NCI-H2081 treated with DMSO at 0.1 percent for 48 hours (cell line): ENCODE data around the gene IDE.
"Not testable (repeated sequence)": the region's sequence is repeated elsewhere in the genome, so short reads cannot be mapped to it uniquely, and the experiment has no call there.

Experiments used
- DNase-seq: peaks from one replicate; lab custom pipeline; 2025; lab: John Stamatoyannopoulos, UW

IDE gene

DNA sequence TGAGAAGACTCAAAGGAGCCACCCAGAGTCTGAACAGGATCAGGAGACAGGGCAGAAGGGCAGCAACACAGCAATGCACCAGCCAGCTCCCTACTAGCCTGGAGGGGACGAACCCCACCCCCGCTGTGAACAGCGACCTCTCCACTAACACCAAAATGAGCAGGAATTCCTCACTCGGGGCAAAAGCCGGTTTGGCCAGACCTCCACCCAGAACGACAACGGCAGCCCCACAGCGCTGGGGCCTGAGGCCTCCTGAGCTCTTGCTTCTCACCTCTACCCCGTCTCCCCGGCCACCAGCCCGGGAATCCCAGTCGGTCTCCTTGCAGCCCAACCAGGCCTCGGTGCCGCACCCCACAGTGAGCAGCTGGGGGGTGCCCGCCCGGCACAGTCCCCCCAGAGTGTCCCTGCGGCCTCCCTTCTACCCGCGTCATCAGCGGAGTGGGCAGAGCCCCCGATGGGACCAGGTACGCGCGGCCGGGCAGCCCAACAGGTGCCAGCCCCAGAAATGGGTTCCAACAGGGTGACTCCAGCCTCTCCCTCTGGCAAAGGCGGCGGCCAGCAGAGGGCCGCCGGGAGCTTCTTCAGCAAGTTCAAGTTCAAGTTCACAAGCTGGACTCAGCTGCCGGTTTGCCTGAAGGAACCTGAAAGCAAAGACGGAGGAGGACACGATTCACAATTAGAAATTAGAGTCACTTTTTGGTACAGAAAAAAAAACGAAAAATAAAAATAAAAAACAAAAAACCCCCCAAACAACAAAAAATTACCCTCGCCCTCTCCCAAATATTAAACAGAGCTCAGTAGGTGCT is 153.9 kb downstream of the IDE start:
- no peak for DNase-seq

DNA sequence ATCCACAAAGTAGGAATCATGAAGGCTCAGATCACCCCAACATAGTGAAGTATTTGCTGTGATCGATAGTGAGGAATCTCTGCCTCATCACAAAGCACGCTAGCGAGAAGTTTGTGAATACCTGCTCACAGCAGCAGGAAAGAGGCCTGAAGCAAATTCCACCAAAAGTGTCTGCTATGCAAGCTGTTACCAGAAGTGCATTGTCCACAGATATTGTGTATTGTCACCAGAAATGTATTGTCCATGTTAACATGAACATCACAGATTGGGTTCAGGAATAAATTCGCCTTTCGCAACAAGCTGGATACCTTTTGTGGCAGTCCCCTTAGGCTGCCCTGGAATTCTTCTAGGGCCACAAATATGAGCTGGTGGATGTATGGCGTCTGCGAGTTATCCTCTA is 155.0 kb downstream of the IDE start:
- DNase-seq = no peak

DNA sequence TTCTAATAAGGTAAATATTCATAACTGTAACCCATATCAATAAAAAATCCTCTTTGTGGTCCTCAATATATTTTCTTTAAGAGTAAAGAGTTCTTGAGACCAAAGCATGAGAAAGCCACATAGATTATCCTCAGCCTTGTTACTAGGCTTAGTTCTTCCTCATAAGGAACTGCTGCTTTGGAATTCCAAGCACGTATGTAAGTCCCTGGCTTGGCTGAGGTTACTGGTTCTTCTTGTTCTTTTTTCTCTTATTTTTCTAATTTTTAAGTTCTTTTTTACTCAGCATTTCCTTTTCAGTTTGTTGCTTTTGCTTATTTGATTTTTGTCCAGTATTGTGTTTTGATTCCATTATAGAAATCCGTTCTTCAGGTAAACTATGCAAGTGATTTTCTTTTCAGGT is 155.7 kb downstream of the IDE start:
- DNase-seq = no peak

DNA sequence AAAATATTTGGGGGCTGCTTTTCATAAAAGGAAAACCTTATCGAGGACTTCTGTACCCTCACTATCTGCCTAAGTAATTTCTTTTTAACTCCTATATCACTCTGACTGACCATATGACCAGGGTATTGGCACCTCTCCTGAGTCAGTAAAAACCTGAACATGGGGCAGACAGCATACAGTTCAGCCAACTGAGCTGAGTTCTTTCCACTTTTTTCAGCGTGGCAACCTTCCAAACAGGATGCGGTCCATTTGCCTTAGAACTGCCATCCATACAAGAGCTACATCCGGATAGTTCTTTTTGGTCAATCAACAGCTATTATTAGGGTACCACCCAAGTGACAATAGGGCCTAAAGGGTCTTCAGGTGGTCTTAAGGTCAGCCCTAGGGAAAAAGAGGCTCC is 160.4 kb downstream of the IDE start:
- no peak for DNase-seq

DNA sequence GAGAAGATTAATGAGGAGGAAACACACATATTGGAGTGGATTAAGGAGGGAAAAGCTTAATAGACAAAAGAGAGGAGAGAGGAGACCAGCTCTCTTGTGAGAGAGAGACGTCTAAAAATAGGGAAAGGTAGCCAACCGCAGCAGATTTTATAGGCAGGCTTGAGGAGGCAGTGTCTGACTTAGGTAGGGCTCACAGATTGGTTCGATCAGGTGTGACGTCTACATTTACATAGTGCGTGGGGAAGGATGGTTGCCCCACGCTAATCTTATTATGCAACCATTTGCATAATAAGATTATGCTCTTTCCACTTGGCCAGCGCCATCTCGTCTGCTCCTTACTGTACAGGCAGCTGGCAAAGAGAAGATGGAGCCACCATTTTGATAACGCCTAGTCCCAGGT is 160.9 kb downstream of the IDE start:
- no peak for DNase-seq

DNA sequence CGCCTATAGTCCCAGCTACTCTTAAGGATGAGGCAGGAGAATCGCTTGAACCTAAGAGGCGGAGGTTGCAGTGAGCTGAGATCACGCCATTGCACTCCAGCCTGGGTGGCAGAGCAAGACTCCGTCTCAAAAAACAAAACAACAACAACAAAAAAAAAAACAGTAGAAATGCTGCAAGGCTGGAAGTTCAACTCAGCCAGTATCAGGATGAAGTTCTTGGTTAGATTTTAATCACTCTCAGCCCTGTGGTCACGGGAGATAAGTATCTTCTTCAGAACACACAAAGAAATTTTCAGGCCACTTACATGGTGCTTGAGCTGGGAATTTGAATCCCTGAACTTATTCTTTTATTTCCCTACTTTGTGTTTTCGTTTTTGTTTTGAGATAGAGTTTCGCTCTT is 162.5 kb downstream of the IDE start:
- DNase-seq = no peak

DNA sequence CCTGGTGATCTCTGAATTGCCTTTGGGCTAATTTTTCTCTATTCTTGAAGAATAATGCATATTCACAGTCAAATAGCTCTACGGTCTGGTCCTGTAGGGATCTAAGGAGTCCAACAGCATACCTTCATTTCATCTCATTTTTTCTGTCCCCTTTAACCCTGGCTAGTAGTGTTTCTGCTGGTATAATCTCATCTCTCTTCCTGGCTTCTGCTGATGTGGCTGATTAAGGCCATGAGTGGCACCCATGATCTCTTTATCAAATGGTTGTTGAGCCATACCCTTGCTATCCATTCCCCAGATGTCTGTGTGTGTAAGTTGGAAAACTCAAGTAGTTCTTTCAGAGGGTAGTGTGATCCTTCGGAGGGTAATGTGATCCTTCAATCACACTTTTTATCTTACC is 163.4 kb downstream of the IDE start:
- no peak for DNase-seq

DNA sequence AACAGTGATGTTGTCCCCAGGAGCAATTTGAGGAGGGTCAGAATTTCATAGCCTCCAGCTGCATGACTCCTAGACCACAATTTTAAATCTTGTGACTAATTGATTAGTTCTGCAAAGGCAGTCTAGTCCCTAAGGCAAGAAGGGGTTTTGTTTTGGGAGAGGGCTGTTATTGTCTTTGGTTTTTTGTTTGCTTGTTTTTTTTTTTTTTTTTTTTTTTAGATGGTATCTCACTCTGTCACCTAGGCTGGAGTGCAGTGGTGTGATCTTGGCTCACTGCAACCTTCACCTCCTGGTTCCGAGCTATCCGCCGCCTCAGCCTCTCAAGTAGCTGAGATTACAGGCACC is 165.9 kb downstream of the IDE start:
- DNase-seq = no peak

DNA sequence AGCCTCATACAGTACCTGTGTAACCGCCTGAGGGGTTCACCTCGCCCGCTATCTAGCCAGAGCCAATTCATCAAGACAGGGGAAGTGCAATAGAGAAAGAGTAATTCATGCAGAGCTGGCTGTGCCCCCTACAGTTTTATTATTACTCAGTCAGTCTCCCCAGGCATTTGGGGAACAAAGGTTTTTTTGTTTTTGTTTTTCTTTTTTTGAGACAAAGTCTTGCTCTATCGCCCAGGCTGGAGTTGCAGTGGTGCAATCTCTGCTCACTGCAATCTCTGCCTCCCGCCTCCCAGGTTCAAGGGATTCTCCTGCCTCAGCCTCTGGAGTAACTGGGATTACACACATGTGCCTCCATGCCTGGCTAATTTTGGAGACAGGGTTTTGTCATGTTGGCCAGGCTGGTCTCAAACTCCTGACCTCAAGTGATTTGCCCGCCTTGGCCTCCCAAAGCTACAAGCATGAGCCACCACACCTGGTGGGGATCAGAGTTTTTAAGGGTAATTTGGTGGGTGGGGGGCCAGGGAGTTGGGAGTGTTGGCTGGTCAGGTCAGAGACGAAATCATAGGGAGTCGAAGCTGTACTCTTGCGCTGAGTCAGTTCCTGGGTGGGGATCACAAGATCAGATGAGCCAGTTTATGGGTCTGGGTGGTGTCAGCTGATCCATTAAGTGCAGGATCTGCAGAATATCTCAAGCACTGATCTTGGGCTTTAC is 166.4 kb downstream of the IDE start:
- no peak for DNase-seq

DNA sequence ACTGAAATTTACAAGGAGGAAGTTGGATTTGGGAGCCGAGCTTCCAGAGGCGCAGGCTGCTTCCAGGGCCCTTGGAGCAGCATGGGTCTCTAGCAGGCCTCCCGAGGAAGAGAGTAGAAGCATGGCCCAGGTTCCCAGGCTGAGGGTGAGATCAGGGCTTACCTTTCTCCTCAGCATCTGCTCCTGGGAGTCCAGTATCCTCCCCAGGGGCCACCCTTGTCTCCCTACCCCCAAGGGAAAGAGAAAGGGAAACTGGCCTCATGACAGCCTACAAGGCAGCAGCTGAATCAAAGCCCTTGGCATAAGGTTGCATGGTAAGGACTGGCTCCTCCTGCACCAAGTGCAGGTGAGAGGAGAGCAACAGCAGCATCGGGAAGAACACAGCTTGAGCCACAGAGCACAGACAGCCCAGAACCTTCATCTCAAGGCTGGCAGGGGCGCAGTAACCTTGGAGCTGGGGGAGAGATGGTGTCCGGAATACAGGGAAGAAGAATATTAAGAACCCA is 168.4 kb downstream of the IDE start:
- no peak for DNase-seq

DNA sequence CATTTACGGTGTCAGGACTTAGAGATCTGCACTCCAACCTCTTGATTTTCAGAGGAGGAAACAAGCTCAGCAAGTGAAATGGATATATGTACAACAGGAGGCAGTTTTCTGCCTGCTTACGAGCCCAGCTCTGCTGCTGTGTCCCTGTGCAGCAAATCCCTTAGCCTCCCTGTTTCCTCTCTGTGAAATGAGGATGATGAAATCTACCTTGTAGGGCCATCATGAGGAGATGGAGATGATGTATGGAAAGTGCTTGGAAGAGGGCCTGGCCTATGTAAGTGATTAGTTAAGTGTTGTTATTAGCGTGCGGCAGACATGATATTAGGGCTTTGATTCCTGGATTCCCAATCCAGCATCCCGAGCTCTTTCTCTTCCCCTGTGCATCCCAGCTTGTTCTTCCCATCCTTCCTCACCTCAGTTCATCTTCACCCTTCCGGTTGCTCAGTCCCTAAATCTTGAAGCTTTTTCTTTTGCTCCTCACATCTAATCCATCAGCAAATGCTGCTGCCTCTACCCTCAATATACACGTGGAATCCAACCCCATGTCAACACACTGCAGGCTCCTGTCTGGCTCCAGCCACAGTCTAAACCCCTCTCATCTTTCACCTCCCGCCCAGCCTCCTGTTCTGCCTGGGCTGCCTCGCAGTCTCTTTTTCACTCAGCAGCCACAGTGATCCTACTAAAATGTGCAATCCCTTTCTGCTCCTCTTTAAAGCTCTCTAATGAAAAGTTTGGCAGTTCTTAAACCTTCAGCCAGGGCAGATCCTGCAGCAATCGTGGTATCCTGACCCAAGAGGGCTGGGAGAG is 169.1 kb downstream of the IDE start:
- DNase-seq = no peak

DNA sequence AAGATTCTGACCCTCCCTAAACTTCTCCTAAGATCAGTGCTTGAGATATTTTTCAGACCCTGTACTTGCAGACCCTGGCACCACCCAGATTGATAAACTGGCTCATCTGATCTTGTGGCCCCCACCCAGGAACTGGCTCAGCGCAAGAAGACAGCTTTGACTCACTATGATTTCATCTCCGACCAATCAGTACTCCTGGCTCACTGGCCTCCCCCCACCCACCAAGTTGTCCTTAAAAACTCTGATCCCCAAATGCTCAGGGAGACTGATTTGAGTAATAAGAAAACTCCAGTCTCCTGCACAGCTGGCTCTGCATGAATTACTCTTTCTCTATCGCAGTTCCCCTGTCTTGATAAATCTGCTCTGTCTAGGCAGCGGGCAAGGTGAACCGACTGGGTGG is 171.7 kb downstream of the IDE start:
- DNase-seq = not testable (repeated sequence)
